Tibial nerve (tissue), 4 donors: ENCODE measurements around the gene LIPA. TPM values are rescaled to one million over a fixed set of nuclear protein-coding genes. Genes with fewer than 3 reads are reported as not detected.

ENCODE experiments used
- DNase-seq, 2 donors: peaks; one replicate each; pipeline ENCODE4 v3.0.0-alpha.2; 2019; ENCODE audit warnings: low spot score in 2 of 2
- H3K27ac ChIP-seq, 4 donors: fragments of 200-600 bp; sonication (generic) in 3 of 4; one replicate each; pipeline ENCODE4 v1.5.1; 2017 to 2019; ENCODE audit warnings: mild to moderate bottlenecking in 1 of 4
- H3K27me3 ChIP-seq, 2 donors: fragments of 200-600 bp; sonication (generic) in 1 of 2; one replicate each; pipeline versions ENCODE4 v1.5.1 to v1.6.0; 2017 to 2019
- H3K36me3 ChIP-seq, 3 donors: fragments of 200-600 bp; sonication (generic); one replicate each; pipeline ENCODE4 v1.5.1; 2018 to 2019
- H3K4me1 ChIP-seq, 4 donors: fragments of 200-600 bp; sonication (generic) in 3 of 4; one replicate each; pipeline ENCODE4 v1.5.1; 2017 to 2019
- H3K4me3 ChIP-seq, 4 donors: fragments of 200-600 bp; sonication (generic) in 3 of 4; one replicate each; pipeline ENCODE4 v1.5.1; 2017 to 2019; ENCODE audit warnings: mild to moderate bottlenecking in 1 of 4, moderate library complexity in 1 of 4
- H3K9me3 ChIP-seq, 4 donors: fragments of 200-600 bp; sonication (generic) in 3 of 4; one replicate each; pipeline ENCODE4 v1.5.1; 2017 to 2019
- EP300 ChIP-seq, 2 donors: sonication (generic); formaldehyde crosslinking; IDR thresholded peaks; one replicate each; pipeline ENCODE4 v1.6.1; 2017; ENCODE audit warnings: antibody characterized with exemption in 2 of 2, mild to moderate bottlenecking in 1 of 2
- POLR2A ChIP-seq, 2 donors: fragments of 450-650 bp; IDR thresholded peaks; one replicate each; pipeline ENCODE4 v1.6.1; 2017; ENCODE audit warnings: antibody characterized with exemption in 2 of 2, mild to moderate bottlenecking in 2 of 2, moderate library complexity in 2 of 2
- WGBS, 2 donors: methylation state at CpG; one replicate each; pipeline ENCODE4 v1.1.5; 2018; 5-methylcytosine and 5-hydroxymethylcytosine counted together
- total RNA-seq, 4 donors: library from RNA; depleted of rRNA; stranded (reverse); fragments of >200 nt; gene quantifications; one replicate each; pipeline ENCODE4 v1.1.0, GENCODE V29; 2016
- TF ChIP-seq, protein P1 (sequence below), 5 experiments: fragments of 200-600 bp in 3 of 5; fragments of 450-650 bp in 2 of 5; sonication (generic) in 3 of 5; IDR thresholded peaks; one replicate each; pipeline ENCODE4 v1.5.1; 2016 to 2019; ENCODE audit warnings: antibody characterized with exemption in 5 of 5, mild to moderate bottlenecking in 3 of 5, moderate library complexity in 2 of 5

Gene LIPA
- total RNA-seq, 4 donors from 2014 or later, result 36.6 to 57.9 (median 39.5) TPM

DNA sequence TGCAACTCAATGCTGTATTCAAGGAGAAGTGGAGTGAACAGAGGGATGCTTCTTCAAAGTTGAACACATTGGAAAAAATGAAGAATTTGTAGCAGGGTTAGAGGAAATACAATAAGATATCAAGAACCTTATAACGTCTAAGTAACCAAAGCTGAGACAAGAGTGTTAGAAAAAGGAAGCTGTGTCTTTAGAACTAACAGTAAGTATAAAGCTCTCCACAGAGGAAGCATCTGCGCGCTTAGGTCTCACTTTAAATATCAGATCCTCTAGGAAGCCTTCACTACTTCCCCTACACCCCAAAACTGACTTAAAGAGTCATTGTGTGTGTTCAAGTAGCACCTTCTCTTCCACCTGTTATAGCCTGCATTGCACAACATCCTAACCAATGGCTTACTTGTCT is 87.5 kb downstream of the LIPA start:
- Histone ChIP-seq H3K4me1 (no peaks in the 10 kb centered on the region), H3K4me3 (no peak overlapping the region), H3K27me3 (no peaks in the 10 kb centered on the region), H3K36me3 (no peaks in the 10 kb centered on the region), H3K27ac (no peak overlapping the region), H3K9me3 (no peaks in the 10 kb centered on the region)
- no peak for TF ChIP-seq EP300 (IDR thresholded peaks at IDR 0.05)
- TF ChIP-seq POLR2A (IDR thresholded peaks at IDR 0.05), result no peak
- TF ChIP-seq, protein P1, sequence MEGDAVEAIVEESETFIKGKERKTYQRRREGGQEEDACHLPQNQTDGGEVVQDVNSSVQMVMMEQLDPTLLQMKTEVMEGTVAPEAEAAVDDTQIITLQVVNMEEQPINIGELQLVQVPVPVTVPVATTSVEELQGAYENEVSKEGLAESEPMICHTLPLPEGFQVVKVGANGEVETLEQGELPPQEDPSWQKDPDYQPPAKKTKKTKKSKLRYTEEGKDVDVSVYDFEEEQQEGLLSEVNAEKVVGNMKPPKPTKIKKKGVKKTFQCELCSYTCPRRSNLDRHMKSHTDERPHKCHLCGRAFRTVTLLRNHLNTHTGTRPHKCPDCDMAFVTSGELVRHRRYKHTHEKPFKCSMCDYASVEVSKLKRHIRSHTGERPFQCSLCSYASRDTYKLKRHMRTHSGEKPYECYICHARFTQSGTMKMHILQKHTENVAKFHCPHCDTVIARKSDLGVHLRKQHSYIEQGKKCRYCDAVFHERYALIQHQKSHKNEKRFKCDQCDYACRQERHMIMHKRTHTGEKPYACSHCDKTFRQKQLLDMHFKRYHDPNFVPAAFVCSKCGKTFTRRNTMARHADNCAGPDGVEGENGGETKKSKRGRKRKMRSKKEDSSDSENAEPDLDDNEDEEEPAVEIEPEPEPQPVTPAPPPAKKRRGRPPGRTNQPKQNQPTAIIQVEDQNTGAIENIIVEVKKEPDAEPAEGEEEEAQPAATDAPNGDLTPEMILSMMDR (IDR thresholded peaks at IDR 0.05), result no peak
- 67 to 78% methylated on average over 3 of the region's 3 CpGs for WGBS, 2 donors
- DNase-seq, result no peak

Other genes starting within 250 kb of the LIPA start
- 1 to 10 TPM in 2 of 4 donors, under 1 TPM in 2; 0.22 to 1.2 (median 0.92) TPM for gene CH25H, start 44.5 kb downstream of the LIPA start, total RNA-seq
- 10 to 100 TPM in 1 of 4 donors, 1 to 10 TPM in 3; 3.3 to 11.4 (median 6.0) TPM for gene IFIT2, start 50.3 kb upstream of the LIPA start, total RNA-seq
- 10 to 100 TPM in 3 of 4 donors, 1 to 10 TPM in 1; 7.2 to 24.9 (median 17.6) TPM for gene IFIT3, start 76.2 kb upstream of the LIPA start, total RNA-seq
- not detected for gene IFIT1B, start 126.3 kb upstream of the LIPA start, total RNA-seq
- gene IFIT1, start 140.8 kb upstream of the LIPA start, total RNA-seq, result 10 to 100 TPM in 3 of 4 donors, 1 to 10 TPM in 1; 7.2 to 17.0 (median 13.9) TPM
- gene IFIT5, start 162.8 kb upstream of the LIPA start, total RNA-seq, result 10 to 100 TPM; 16.2 to 25.3 (median 21.9) TPM